NOMO-1 treated with DMSO at 0.1 percent for 48 hours (cell line): ENCODE data around the gene HIBADH.
A peak's percentile ranks its signal among the peaks of the same experiment; 100 is the strongest.
"Not testable (repeated sequence)": the region's sequence is repeated elsewhere in the genome, so short reads cannot be mapped to it uniquely, and the experiment has no call there.

Experiments used
- DNase-seq: peaks from one replicate; lab custom pipeline; 2025; ENCODE audit not compliant: unreplicated experiment; lab: John Stamatoyannopoulos, UW

The HIBADH gene

GRCh38 chr7:27603813-27604212 lies 58.9 kb downstream of the HIBADH start:
- DNase-seq, result no peak

GRCh38 chr7:27602766-27603165 lies 59.9 kb downstream of the HIBADH start:
- DNase-seq, result no peak

GRCh38 chr7:27601217-27601616 lies 61.5 kb downstream of the HIBADH start:
- DNase-seq, result no peak

GRCh38 chr7:27600247-27600646 lies 62.4 kb downstream of the HIBADH start:
- no peak for DNase-seq

- DNase-seq, result no peak
These were observed 67.7 kb downstream of the HIBADH start for GRCh38 chr7:27595009-27595408.

GRCh38 chr7:27593226-27593625 lies 69.5 kb downstream of the HIBADH start:
- no peak for DNase-seq

- no peak for DNase-seq
These were observed 72.3 kb downstream of the HIBADH start for GRCh38 chr7:27590416-27590815.

- DNase-seq, result no peak
These were observed 75.3 kb downstream of the HIBADH start for GRCh38 chr7:27587429-27587828.

GRCh38 chr7:27586825-27587224 lies 75.9 kb downstream of the HIBADH start:
- no peak for DNase-seq

- no peak for DNase-seq
These were observed 76.8 kb downstream of the HIBADH start for GRCh38 chr7:27585781-27586447.

GRCh38 chr7:27581906-27582305 lies 80.8 kb downstream of the HIBADH start:
- DNase-seq, result no peak

GRCh38 chr7:27581119-27581518 lies 81.6 kb downstream of the HIBADH start:
- no peak for DNase-seq

- DNase-seq, result no peak
These were observed 83.1 kb downstream of the HIBADH start for GRCh38 chr7:27579565-27579964.

GRCh38 chr7:27578169-27578568 lies 84.5 kb downstream of the HIBADH start:
- not testable (repeated sequence) for DNase-seq

- peak; percentile 45 for DNase-seq
These were observed 86.2 kb downstream of the HIBADH start for GRCh38 chr7:27576360-27576944.

GRCh38 chr7:27575613-27576012 lies 87.1 kb downstream of the HIBADH start:
- no peak for DNase-seq

GRCh38 chr7:27569106-27569505 lies 93.6 kb downstream of the HIBADH start:
- no peak for DNase-seq

- no peak for DNase-seq
These were observed 95.4 kb downstream of the HIBADH start for GRCh38 chr7:27567266-27567665.

GRCh38 chr7:27564881-27565482 lies 97.7 kb downstream of the HIBADH start:
- no peak for DNase-seq

GRCh38 chr7:27560706-27561235 lies 101.9 kb downstream of the HIBADH start:
- DNase-seq, result no peak

GRCh38 chr7:27555670-27556069 lies 107.0 kb downstream of the HIBADH start:
- DNase-seq, result no peak

- no peak for DNase-seq
These were observed 107.9 kb downstream of the HIBADH start for GRCh38 chr7:27554826-27555225.
